ENCODE measurements around the gene SENP6. TPM values are rescaled to one million over a fixed set of nuclear protein-coding genes. Genes with fewer than 3 reads are reported as not detected.
"Not testable (repeated sequence)": the region's sequence is repeated elsewhere in the genome, so short reads cannot be mapped to it uniquely, and the experiment has no call there.

The SENP6 gene
- total RNA-seq, 1 experiment from 2014 or later = 67.4 TPM

DNA sequence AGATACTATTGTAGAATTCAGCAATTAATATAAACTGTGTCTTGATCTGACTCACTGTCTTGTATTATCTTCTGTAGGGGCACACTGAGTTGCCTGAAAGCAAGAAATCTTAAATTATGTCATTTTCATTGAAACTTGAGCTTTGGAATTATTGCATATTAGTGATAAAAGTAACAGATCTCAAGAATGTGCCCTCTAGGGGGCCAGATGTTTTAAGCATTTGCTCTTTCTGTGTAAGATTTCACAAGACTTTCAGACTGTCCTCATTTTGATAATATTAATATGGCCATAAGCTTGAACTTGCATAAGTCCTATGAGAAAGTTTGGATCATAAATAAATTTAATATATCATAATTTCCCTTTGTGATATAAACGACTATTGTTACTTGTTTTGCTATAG, 91.9 kb downstream of the SENP6 start:
- in situ Hi-C loops (cut with HindIII; ENCODE audit: low pct_unique_long_range_greater_than_20kb, low sequenced_read_pairs) = no loop called here
- DNase-seq (ENCODE audit: low read depth, low spot score) = peak; percentile 16

GRCh38 chr6:75694406-75694805, 92.7 kb downstream of the SENP6 start:
- no peak for DNase-seq (ENCODE audit: low read depth, low spot score)
- in situ Hi-C loops (cut with HindIII; ENCODE audit: low pct_unique_long_range_greater_than_20kb, low sequenced_read_pairs) = no loop called here

GRCh38 chr6:75708334-75708733, 106.7 kb downstream of the SENP6 start:
- DNase-seq (ENCODE audit: low read depth, low spot score); in situ Hi-C loops (cut with HindIII; ENCODE audit: low pct_unique_long_range_greater_than_20kb, low sequenced_read_pairs): not testable (repeated sequence)

DNA sequence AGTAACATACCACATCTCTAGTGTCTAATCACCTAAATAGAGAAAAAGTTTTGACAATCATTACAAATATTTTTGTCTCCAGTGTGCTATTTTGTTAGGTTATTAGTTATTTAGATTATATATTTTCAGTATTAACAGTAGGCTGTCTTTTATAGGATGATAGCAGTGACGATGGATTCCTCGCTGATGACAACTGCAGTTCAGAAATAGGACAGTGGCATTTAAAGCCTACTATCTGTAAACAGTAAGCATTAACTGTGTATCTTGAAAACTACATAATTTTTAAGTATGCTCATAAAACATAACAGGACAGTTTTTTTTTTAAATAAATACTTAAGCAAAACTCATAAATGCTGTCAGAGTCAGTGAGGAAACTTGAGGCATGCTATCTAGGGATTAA, 109.5 kb downstream of the SENP6 start:
- in situ Hi-C loops (cut with HindIII; ENCODE audit: low pct_unique_long_range_greater_than_20kb, low sequenced_read_pairs) = no loop called here
- DNase-seq (ENCODE audit: low read depth, low spot score) = no peak

DNA sequence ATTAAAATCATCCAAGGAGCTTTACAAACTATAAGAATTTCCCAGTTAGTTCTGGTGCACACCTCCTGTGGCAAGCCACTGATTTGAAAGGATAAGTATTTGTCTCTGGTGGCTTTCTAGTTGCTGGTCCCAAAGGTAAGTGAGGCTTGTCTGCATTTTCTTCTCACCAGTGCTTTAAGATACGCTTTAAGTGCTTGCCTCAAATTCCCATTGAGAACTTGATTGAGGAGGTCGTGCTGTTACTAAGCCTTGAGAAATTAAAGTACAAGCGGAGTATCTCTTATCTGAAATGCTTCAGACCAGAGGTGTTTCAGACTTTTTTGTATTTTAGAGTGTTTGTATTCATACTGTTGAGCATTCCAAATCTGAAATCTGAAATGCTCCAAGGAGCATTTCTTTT, 117.5 kb downstream of the SENP6 start:
- in situ Hi-C loops (cut with HindIII; ENCODE audit: low pct_unique_long_range_greater_than_20kb, low sequenced_read_pairs) = no loop called here
- no peak for DNase-seq (ENCODE audit: low read depth, low spot score)

DNA sequence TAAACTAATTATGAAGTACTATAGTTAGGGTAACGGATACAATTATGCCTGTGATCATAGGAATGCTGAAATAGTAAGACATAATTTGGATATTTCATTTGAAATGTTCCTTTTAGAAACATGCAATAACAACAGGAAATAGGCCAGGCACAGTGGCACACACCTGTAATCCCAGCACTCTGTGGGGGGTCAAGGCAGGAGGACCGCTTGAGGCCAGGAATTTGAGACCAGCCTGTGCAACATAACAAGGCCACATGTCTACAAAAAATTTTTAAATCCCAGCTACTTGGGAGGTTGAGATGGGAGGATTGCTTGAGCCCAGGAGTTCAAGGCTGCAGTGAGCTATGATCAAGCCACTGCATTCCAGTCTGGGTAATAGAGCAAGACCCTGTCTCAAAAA, 121.7 kb downstream of the SENP6 start:
- in situ Hi-C loops (cut with HindIII; ENCODE audit: low pct_unique_long_range_greater_than_20kb, low sequenced_read_pairs) = no loop called here
- DNase-seq (ENCODE audit: low read depth, low spot score) = no peak

DNA sequence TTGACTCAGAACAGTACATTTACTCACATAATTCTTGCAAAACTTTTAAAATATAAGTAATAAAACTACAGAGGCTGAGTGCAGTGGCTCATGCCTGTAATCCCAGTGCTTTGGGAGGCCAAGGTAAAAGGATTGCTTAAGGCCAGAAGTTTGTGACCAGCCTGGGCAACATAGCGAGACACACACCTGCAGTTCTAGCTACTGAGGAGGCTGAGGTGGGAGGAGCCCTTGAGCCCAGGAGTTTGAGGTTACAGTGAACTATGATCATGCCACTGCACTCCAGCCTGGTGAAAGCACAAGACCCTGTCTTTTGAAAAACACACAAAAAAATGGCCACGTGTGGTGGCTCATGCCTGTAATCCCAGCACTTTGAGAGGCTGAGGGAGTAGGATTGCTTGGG, 125.5 kb downstream of the SENP6 start:
- in situ Hi-C loops (cut with HindIII; ENCODE audit: low pct_unique_long_range_greater_than_20kb, low sequenced_read_pairs) = no loop called here
- no peak for DNase-seq (ENCODE audit: low read depth, low spot score)

- DNase-seq (ENCODE audit: low read depth, low spot score); in situ Hi-C loops (cut with HindIII; ENCODE audit: low pct_unique_long_range_greater_than_20kb, low sequenced_read_pairs): not testable (repeated sequence)
Observed at GRCh38 chr6:75731029-75731428, 129.3 kb downstream of the SENP6 start.

DNA sequence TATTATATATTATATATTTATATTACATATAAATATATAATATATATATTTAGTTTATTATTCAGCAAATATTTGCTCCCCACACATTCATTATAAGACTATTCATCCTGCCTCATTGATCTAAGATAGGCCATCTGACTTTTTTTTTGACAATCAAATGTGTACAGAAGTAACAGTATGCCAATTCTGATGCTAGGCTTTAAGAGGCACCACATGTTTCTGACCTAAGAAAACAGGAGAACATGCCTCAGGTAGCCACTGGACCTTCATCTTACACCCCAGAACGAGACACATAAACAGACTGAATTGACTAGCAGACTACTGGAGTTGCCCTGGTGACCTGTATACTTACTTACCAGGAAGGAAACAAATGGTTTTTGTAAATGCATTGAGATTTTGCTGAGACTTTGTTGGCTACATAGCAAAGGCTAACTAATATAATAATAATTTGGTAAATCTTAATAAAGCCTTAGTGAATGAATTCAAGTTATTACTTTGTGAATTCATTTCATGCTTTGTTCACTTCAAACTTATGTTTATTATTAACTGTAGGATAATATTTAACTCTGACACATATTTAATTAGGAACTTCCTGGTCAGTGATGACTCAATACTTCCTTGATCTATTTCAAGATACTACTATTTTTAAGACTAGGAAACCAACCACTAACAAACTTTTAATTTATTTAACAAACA, 134.0 kb downstream of the SENP6 start:
- in situ Hi-C loops (cut with HindIII; ENCODE audit: low pct_unique_long_range_greater_than_20kb, low sequenced_read_pairs) = no loop called here
- no peak for DNase-seq (ENCODE audit: low read depth, low spot score)

GRCh38 chr6:75743971-75744370, 142.3 kb downstream of the SENP6 start:
- DNase-seq (ENCODE audit: low read depth, low spot score) = no peak
- in situ Hi-C loops (cut with HindIII; ENCODE audit: low pct_unique_long_range_greater_than_20kb, low sequenced_read_pairs) = no loop called here

GRCh38 chr6:75745404-75745803, 143.7 kb downstream of the SENP6 start:
- in situ Hi-C loops (cut with HindIII; ENCODE audit: low pct_unique_long_range_greater_than_20kb, low sequenced_read_pairs) = no loop called here
- no peak for DNase-seq (ENCODE audit: low read depth, low spot score)

DNA sequence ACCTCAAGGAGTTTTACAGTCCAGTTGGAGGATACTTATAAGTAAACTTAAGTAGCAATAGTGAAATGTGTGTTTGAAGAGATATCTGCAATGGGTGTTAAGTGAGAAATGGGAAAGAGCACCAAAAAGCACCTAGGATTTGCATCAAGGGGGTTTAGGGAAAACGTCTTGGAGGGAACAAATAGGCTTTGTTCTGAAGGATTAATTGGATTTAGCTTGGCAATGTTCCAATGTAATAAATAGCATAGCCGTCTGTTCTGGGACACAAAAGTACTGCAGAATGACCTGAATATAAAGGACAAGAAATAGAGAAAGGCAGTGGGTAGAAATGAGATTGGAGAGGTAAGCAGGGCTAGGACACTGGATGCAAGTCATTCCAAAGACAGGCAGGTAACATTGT, 144.5 kb downstream of the SENP6 start:
- peak; percentile 22 for DNase-seq (ENCODE audit: low read depth, low spot score)
- in situ Hi-C loops (cut with HindIII; ENCODE audit: low pct_unique_long_range_greater_than_20kb, low sequenced_read_pairs) = no loop called here

DNA sequence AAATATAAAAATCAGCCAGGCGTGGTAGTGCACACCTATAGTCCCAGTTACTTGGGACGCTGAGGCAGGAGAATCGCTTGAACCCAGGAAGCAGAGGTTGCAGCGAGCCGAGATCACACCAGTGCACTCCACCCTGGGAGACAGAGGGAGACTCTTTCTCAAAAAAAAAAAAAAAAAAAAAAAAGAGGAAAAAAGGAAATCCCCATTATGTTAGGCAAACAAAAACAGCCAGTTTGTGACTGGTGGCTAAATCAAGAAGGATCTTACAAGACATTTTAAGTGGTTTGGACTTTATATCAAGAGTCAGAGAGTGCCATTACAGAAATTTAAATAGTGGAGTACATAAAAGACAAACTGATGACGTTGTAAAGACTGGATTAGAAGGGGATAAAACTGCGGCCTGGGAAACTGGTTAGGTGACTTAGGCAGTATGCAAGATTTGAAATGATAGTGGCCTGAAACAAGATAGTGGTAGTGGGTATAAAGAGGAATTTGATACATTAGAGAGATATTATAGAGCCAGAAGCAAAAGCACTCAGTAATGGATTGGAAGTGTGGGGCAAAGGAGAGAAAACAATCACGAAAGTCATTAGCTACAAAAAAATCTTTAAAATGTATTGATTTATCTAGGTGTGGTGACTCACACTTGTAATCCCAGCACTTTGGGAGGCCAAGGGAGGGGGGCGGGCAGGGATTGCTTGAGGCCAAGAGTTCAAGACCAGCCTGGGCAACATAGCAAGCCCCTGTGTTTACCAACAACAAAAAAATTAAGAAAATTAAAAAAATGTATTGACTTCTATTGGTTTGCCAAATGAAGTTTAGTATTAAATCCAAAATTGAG, 145.7 kb downstream of the SENP6 start:
- in situ Hi-C loops (cut with HindIII; ENCODE audit: low pct_unique_long_range_greater_than_20kb, low sequenced_read_pairs) = no loop called here
- DNase-seq (ENCODE audit: low read depth, low spot score) = no peak

DNA sequence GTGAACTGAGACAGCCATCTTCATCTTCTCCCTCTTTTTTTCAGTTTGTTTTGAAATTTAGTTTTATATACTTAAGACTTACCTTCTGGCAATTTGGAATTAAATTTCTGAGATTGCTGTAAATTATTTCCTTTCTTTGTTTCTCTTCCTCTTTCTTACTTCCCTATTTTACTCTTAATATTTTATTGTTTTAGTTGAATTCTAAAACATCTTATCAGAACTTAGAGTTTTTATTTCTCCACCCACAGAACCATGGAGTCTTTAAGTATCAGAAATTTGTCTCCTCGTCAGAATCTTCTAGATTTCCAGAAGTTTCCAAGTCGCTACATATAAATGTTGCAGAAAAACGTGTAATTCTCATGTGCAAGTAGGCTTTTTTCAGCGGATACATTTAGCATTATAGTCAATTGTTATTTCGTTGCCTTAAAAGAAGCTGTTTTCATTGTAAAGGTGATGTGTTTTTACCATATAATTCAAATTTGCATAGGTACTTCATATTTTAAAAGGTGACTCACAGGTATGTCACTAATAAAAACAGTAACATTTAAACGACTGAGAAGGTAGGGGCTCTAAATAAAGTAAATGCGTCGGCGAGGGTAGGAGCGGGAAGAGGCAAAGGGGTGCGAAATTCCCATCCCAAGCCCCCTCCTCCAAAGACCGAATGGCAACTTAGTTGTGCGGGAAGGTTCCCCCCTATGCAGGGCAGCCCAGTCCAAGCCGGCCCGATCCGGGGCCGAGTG, 146.5 kb downstream of the SENP6 start:
- in situ Hi-C loops (cut with HindIII; ENCODE audit: low pct_unique_long_range_greater_than_20kb, low sequenced_read_pairs) = no loop called here
- no peak for DNase-seq (ENCODE audit: low read depth, low spot score)

GRCh38 chr6:75748743-75749538, 147.3 kb downstream of the SENP6 start, which contains the start of gene MYO6:
Gene MYO6, plus strand, starts transcription at chr6:75749239. Its CDS starts 68,309 bp downstream, at chr6:75817548.
- DNase-seq (ENCODE audit: low read depth, low spot score) = peak; percentile 59
- in situ Hi-C loops (cut with HindIII; ENCODE audit: low pct_unique_long_range_greater_than_20kb, low sequenced_read_pairs) = no loop called here

- in situ Hi-C loops (cut with HindIII; ENCODE audit: low pct_unique_long_range_greater_than_20kb, low sequenced_read_pairs) = no loop called here
- no peak for DNase-seq (ENCODE audit: low read depth, low spot score)
Observed at GRCh38 chr6:75751443-75751842, 149.8 kb downstream of the SENP6 start.

DNA sequence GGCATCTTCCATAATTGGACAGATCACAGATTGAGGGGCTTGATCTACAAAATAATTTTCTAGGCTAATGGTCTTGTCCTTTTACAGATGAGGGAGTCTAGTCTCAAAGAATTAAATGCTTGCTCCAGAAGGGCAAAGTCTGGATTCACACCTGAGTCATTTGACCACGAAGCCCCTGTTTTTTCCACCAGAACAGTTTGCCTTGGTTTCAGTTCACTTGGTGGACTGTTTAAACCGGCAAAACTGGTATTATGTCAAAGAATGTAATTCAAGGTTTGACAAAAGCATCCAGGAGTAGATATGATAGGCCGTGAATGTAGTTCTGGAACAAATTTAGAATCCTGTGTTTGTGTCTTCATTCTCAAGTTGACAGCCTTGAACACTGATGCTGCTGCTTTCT, 150.7 kb downstream of the SENP6 start:
- in situ Hi-C loops (cut with HindIII; ENCODE audit: low pct_unique_long_range_greater_than_20kb, low sequenced_read_pairs) = no loop called here
- DNase-seq (ENCODE audit: low read depth, low spot score) = no peak

DNA sequence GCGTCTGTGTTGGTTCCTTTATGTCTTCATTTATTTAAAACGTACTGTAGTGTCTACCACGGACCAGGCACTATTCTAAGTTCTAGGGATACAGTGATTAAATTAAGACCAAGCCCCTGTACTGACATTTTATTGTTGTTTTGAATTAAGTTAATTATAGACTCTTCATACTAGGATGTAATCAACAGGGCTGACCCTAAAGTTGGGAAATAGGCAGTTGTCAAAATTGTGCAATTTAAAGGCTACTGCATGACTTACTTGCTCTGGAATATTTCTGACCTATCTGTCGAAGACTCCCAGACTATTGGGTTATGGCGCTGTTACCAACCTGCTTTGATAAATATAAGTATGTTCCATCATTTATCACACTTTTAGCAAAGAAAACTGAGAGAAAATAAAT, 154.0 kb downstream of the SENP6 start:
- in situ Hi-C loops (cut with HindIII; ENCODE audit: low pct_unique_long_range_greater_than_20kb, low sequenced_read_pairs) = no loop called here
- no peak for DNase-seq (ENCODE audit: low read depth, low spot score)

Measured in SK-MEL-5 (cell line).